ENCODE data around the gene GRIA3. TPM values are rescaled to one million over a fixed set of nuclear protein-coding genes. Genes with fewer than 3 reads are reported as not detected.
A peak's percentile ranks its signal among the peaks of the same experiment; 100 is the strongest.

Gene GRIA3
- total RNA-seq, 1 donor from 2014 or later = 0.26 TPM

GRCh38 chrX:123447506-123447905 lies 263.4 kb downstream of the GRIA3 start:
- DNase-seq (ENCODE audit: low read depth) (no peak), FAIRE-seq (no peak)
- H3K36me3 ChIP-seq (ENCODE audit: control insufficient read depth, insufficient read depth, low read length) = no peaks in the 10 kb centered on the region
- TF ChIP-seq CTCF (IDR thresholded peaks at IDR 0.05; ENCODE audit: insufficient read depth, low read length, severe bottlenecking) = no peak
- no peak overlapping the region for H3K4me3 ChIP-seq (ENCODE audit: low read depth, low read length)
- no peaks in the 10 kb centered on the region for H3K27me3 ChIP-seq (ENCODE audit: control insufficient read depth, insufficient read depth, low read length)

GRCh38 chrX:123449335-123449734 lies 265.3 kb downstream of the GRIA3 start:
- DNase-seq (ENCODE audit: low read depth) (no peak), FAIRE-seq (no peak)
- Histone ChIP-seq H3K4me3 (ENCODE audit: low read depth, low read length) (no peak overlapping the region), H3K27me3 (ENCODE audit: control insufficient read depth, insufficient read depth, low read length) (no peaks in the 10 kb centered on the region), H3K36me3 (ENCODE audit: control insufficient read depth, insufficient read depth, low read length) (no peaks in the 10 kb centered on the region)
- no peak for TF ChIP-seq CTCF (IDR thresholded peaks at IDR 0.05; ENCODE audit: insufficient read depth, low read length, severe bottlenecking)

GRCh38 chrX:123450222-123450621 lies 266.1 kb downstream of the GRIA3 start:
- TF ChIP-seq CTCF (IDR thresholded peaks at IDR 0.05; ENCODE audit: insufficient read depth, low read length, severe bottlenecking) = peak; percentile 33
- FAIRE-seq (no peak), DNase-seq (ENCODE audit: low read depth) (peak; percentile 15)
- no peak overlapping the region for H3K4me3 ChIP-seq (ENCODE audit: low read depth, low read length)
- no peaks in the 10 kb centered on the region for H3K36me3 ChIP-seq (ENCODE audit: control insufficient read depth, insufficient read depth, low read length)
- no peaks in the 10 kb centered on the region for H3K27me3 ChIP-seq (ENCODE audit: control insufficient read depth, insufficient read depth, low read length)

- FAIRE-seq (no peak), DNase-seq (ENCODE audit: low read depth) (no peak)
- H3K27me3 ChIP-seq (ENCODE audit: control insufficient read depth, insufficient read depth, low read length) = no peaks in the 10 kb centered on the region
- TF ChIP-seq CTCF (IDR thresholded peaks at IDR 0.05; ENCODE audit: insufficient read depth, low read length, severe bottlenecking) = no peak
- H3K4me3 ChIP-seq (ENCODE audit: low read depth, low read length) = no peak overlapping the region
- H3K36me3 ChIP-seq (ENCODE audit: control insufficient read depth, insufficient read depth, low read length) = no peaks in the 10 kb centered on the region
Measured at GRCh38 chrX:123454712-123455431, 270.8 kb downstream of the GRIA3 start.

GRCh38 chrX:123455693-123456092 lies 271.6 kb downstream of the GRIA3 start:
- TF ChIP-seq CTCF (IDR thresholded peaks at IDR 0.05; ENCODE audit: insufficient read depth, low read length, severe bottlenecking) = no peak

GRCh38 chrX:123464709-123465108 lies 280.6 kb downstream of the GRIA3 start:
- Histone ChIP-seq H3K27me3 (ENCODE audit: control insufficient read depth, insufficient read depth, low read length) (no peaks in the 10 kb centered on the region), H3K4me3 (ENCODE audit: low read depth, low read length) (no peak overlapping the region), H3K36me3 (ENCODE audit: control insufficient read depth, insufficient read depth, low read length) (no peaks in the 10 kb centered on the region)
- FAIRE-seq = no peak
- no peak for DNase-seq (ENCODE audit: low read depth)
- no peak for TF ChIP-seq CTCF (IDR thresholded peaks at IDR 0.05; ENCODE audit: insufficient read depth, low read length, severe bottlenecking)

More at GRCh38 chrX:123455693-123456092, 271.6 kb downstream of the GRIA3 start:
- DNase-seq (ENCODE audit: low read depth) = no peak
- Histone ChIP-seq H3K27me3 (ENCODE audit: control insufficient read depth, insufficient read depth, low read length) (no peaks in the 10 kb centered on the region), H3K36me3 (ENCODE audit: control insufficient read depth, insufficient read depth, low read length) (no peaks in the 10 kb centered on the region), H3K4me3 (ENCODE audit: low read depth, low read length) (no peak overlapping the region)
- no peak for FAIRE-seq
